Trophoblast cell (in vitro differentiated cells and primary cell): ENCODE results near the gene DCLK2.

ENCODE experiments used
- DNase-seq, 2 donors: peaks; one replicate each; pipeline ENCODE4 v3.0.0-alpha.2; 2016
- H2AFZ ChIP-seq: 2 replicates; pipeline ENCODE4 v1.6.1; 2013; ENCODE audit warnings: low read length, moderate library complexity, mild to moderate bottlenecking; ENCODE audit not compliant: insufficient read depth, poor library complexity
- H2AK5ac ChIP-seq: 2 replicates; pipeline ENCODE4 v1.6.1; 2013; ENCODE audit warnings: mild to moderate bottlenecking, low read length
- H2BK120ac ChIP-seq: 2 replicates; pipeline ENCODE4 v1.6.1; 2013; ENCODE audit warnings: low read length, mild to moderate bottlenecking, moderate library complexity; ENCODE audit not compliant: insufficient read depth, poor library complexity
- H2BK12ac ChIP-seq: 2 replicates; pipeline ENCODE4 v1.6.1; 2013; ENCODE audit warnings: mild to moderate bottlenecking, low read length, moderate library complexity
- H2BK5ac ChIP-seq: 2 replicates; pipeline ENCODE4 v1.6.1; 2013; ENCODE audit warnings: low read length, low read depth, moderate library complexity, mild to moderate bottlenecking; ENCODE audit not compliant: poor library complexity
- H3K14ac ChIP-seq: 2 replicates; pipeline ENCODE4 v1.6.1; 2013; ENCODE audit warnings: mild to moderate bottlenecking, low read length
- H3K18ac ChIP-seq: 2 replicates; pipeline ENCODE4 v1.6.1; 2013; ENCODE audit warnings: mild to moderate bottlenecking, low read length
- H3K23ac ChIP-seq: 2 replicates; pipeline ENCODE4 v1.6.1; 2013; ENCODE audit warnings: low read length
- H3K27ac ChIP-seq: 2 replicates; pipeline ENCODE4 v1.5.1; 2013; ENCODE audit warnings: low read depth, mild to moderate bottlenecking, inconsistent platforms, low read length, moderate library complexity
- H3K27me3 ChIP-seq: 2 replicates; pipeline ENCODE4 v1.6.1; 2013; ENCODE audit warnings: inconsistent platforms, mild to moderate bottlenecking, low read length, moderate library complexity; ENCODE audit not compliant: insufficient read depth
- H3K36me3 ChIP-seq, 2 experiments: 1 replicate in 1 of 2; 2 replicates in 1 of 2; pipeline ENCODE4 v1.6.1; 2013; ENCODE audit warnings: low read length in 2 of 2, mild to moderate bottlenecking in 2 of 2, moderate library complexity in 1 of 2; ENCODE audit not compliant: insufficient read depth in 2 of 2, control insufficient read depth in 1 of 2
- H3K4ac ChIP-seq: 2 replicates; pipeline ENCODE4 v1.6.1; 2013; ENCODE audit warnings: low read depth, mild to moderate bottlenecking, low read length, moderate library complexity
- H3K4me1 ChIP-seq, 2 experiments: 1 replicate in 1 of 2; 2 replicates in 1 of 2; pipeline ENCODE4 v1.6.1; 2013; ENCODE audit warnings: low read length in 2 of 2, mild to moderate bottlenecking in 2 of 2, moderate library complexity in 1 of 2; ENCODE audit not compliant: insufficient read depth in 2 of 2, control insufficient read depth in 1 of 2
- H3K4me2 ChIP-seq: 2 replicates; pipeline ENCODE4 v1.6.1; 2013; ENCODE audit warnings: inconsistent platforms, mild to moderate bottlenecking, low read length, moderate library complexity
- H3K4me3 ChIP-seq: 2 replicates; pipeline ENCODE4 v1.5.1; 2013; ENCODE audit warnings: mild to moderate bottlenecking, low read depth, low read length, inconsistent platforms
- H3K79me1 ChIP-seq: one replicate; pipeline ENCODE4 v1.6.1; 2013; ENCODE audit warnings: low read length
- H3K79me2 ChIP-seq: 2 replicates; pipeline ENCODE4 v1.6.1; 2013; ENCODE audit warnings: low read length, mild to moderate bottlenecking; ENCODE audit not compliant: control insufficient read depth, insufficient read depth, poor library complexity
- H3K9ac ChIP-seq: 2 replicates; pipeline ENCODE4 v1.6.1; 2013; ENCODE audit warnings: mild to moderate bottlenecking, low read length
- H3K9me3 ChIP-seq: 2 replicates; pipeline ENCODE4 v1.6.1; 2013; ENCODE audit warnings: low read depth, mild to moderate bottlenecking, control low read depth, inconsistent platforms, low read length; ENCODE audit not compliant: insufficient read depth
- H4K12ac ChIP-seq: 2 replicates; pipeline ENCODE4 v1.6.1; 2013; ENCODE audit warnings: low read depth, mild to moderate bottlenecking, low read length, moderate library complexity
- H4K8ac ChIP-seq: 2 replicates; pipeline ENCODE4 v1.6.1; 2013; ENCODE audit warnings: low read depth, mild to moderate bottlenecking, low read length, moderate library complexity
- H4K91ac ChIP-seq: one replicate; pipeline ENCODE4 v1.6.1; 2013; ENCODE audit warnings: low read depth, mild to moderate bottlenecking, low read length, moderate library complexity
- WGBS: extraction: QIAGEN DNeasy Blood & Tissue Kit; methylation state at CpG from one replicate; pipeline ENCODE4 v1.1.7; 2013; ENCODE audit warnings: missing lambda C conversion rate; ENCODE audit not compliant: insufficient read length, insufficient coverage; ENCODE audit errors: extremely low coverage; 5-methylcytosine and 5-hydroxymethylcytosine counted together

Gene DCLK2

GRCh38 chr4:150061086-150061776 lies 17.0 kb upstream of the DCLK2 start:
- no peak overlapping the region for H2BK5ac ChIP-seq
- H3K9ac ChIP-seq: no peak overlapping the region
- no peaks in the 10 kb centered on the region for H3K79me1 ChIP-seq
- no peak overlapping the region for H2BK12ac ChIP-seq
- H4K91ac ChIP-seq: no peak overlapping the region
- H4K8ac ChIP-seq: no peak overlapping the region
- no peaks in the 10 kb centered on the region for H3K36me3 ChIP-seq
- H3K27me3 ChIP-seq: no peaks in the 10 kb centered on the region
- no CpG with 5 or more reads among the region's 1 CpG for WGBS
- H3K4me1 ChIP-seq: no peaks in the 10 kb centered on the region
- H3K4me3 ChIP-seq: no peak overlapping the region
- no peaks in the 10 kb centered on the region for H3K9me3 ChIP-seq
- H3K4me2 ChIP-seq: no peak overlapping the region
- H3K14ac ChIP-seq: no peak overlapping the region
- DNase-seq: peak in 1 of 2 donors; percentile 25
- H3K23ac ChIP-seq: no peak overlapping the region
- no peak overlapping the region for H2BK120ac ChIP-seq
- no peak overlapping the region for H3K18ac ChIP-seq
- H2AK5ac ChIP-seq: no peak overlapping the region
- no peak overlapping the region for H4K12ac ChIP-seq
- H3K27ac ChIP-seq: no peak overlapping the region
- H2AFZ ChIP-seq: no peak overlapping the region
- no peaks in the 10 kb centered on the region for H3K79me2 ChIP-seq
- H3K4ac ChIP-seq: no peak overlapping the region

GRCh38 chr4:150063128-150063527 lies 15.1 kb upstream of the DCLK2 start:
- Histone ChIP-seq H3K23ac (no peak overlapping the region), H3K4ac (no peak overlapping the region), H3K4me2 (no peak overlapping the region), H3K79me1 (no peaks in the 10 kb centered on the region), H3K27ac (no peak overlapping the region), H3K79me2 (no peaks in the 10 kb centered on the region), H3K36me3 (no peaks in the 10 kb centered on the region), H3K9me3 (no peaks in the 10 kb centered on the region), H3K18ac (no peak overlapping the region), H4K8ac (no peak overlapping the region), H2AFZ (no peak overlapping the region), H3K9ac (no peak overlapping the region), H2AK5ac (no peak overlapping the region), H2BK12ac (no peak overlapping the region), H4K91ac (no peak overlapping the region), H3K4me1 (no peaks in the 10 kb centered on the region), H3K4me3 (no peak overlapping the region), H2BK120ac (no peak overlapping the region), H4K12ac (no peak overlapping the region), H2BK5ac (no peak overlapping the region), H3K27me3 (no peaks in the 10 kb centered on the region), H3K14ac (no peak overlapping the region)
- DNase-seq: no peak

GRCh38 chr4:150065740-150066139 lies 12.5 kb upstream of the DCLK2 start:
- Histone ChIP-seq H2AK5ac (no peak overlapping the region), H3K4ac (no peak overlapping the region), H2BK12ac (no peak overlapping the region), H3K9me3 (no peaks in the 10 kb centered on the region), H4K91ac (no peak overlapping the region), H3K79me2 (no peaks in the 10 kb centered on the region), H2BK120ac (no peak overlapping the region), H3K18ac (no peak overlapping the region), H3K9ac (no peak overlapping the region), H4K8ac (no peak overlapping the region), H3K36me3 (no peaks in the 10 kb centered on the region), H3K23ac (no peak overlapping the region), H3K79me1 (no peaks in the 10 kb centered on the region), H3K4me2 (no peak overlapping the region), H3K27me3 (no peaks in the 10 kb centered on the region), H2AFZ (no peak overlapping the region), H3K14ac (no peak overlapping the region), H3K4me3 (no peak overlapping the region), H3K4me1 (no peaks in the 10 kb centered on the region), H3K27ac (no peak overlapping the region), H4K12ac (no peak overlapping the region), H2BK5ac (no peak overlapping the region)
- no CpG with 5 or more reads among the region's 6 CpGs for WGBS
- no peak for DNase-seq

GRCh38 chr4:150067859-150068258 lies 10.4 kb upstream of the DCLK2 start:
- no peak overlapping the region for H2BK120ac ChIP-seq
- H2AK5ac ChIP-seq: no peak overlapping the region
- no peak overlapping the region for H4K8ac ChIP-seq
- H3K79me1 ChIP-seq: no peaks in the 10 kb centered on the region
- H3K4me3 ChIP-seq: no peak overlapping the region
- no peaks in the 10 kb centered on the region for H3K27me3 ChIP-seq
- no peaks in the 10 kb centered on the region for H3K4me1 ChIP-seq
- H3K23ac ChIP-seq: no peak overlapping the region
- H2AFZ ChIP-seq: no peak overlapping the region
- H3K9me3 ChIP-seq: no peaks in the 10 kb centered on the region
- H3K14ac ChIP-seq: no peak overlapping the region
- no peak overlapping the region for H4K91ac ChIP-seq
- no peak overlapping the region for H2BK12ac ChIP-seq
- H3K27ac ChIP-seq: no peak overlapping the region
- H3K4ac ChIP-seq: no peak overlapping the region
- WGBS: no CpG with 5 or more reads among the region's 3 CpGs
- no peaks in the 10 kb centered on the region for H3K36me3 ChIP-seq
- no peak overlapping the region for H2BK5ac ChIP-seq
- H3K18ac ChIP-seq: no peak overlapping the region
- H3K4me2 ChIP-seq: no peak overlapping the region
- no peak overlapping the region for H4K12ac ChIP-seq
- H3K79me2 ChIP-seq: no peaks in the 10 kb centered on the region
- DNase-seq: no peak
- no peak overlapping the region for H3K9ac ChIP-seq
